Fibroblast of the aortic adventitia (primary cell): ENCODE results near the gene ALPG. TPM values are rescaled to one million over a fixed set of nuclear protein-coding genes. Genes with fewer than 3 reads are reported as not detected.
"Not testable (repeated sequence)": the region's sequence is repeated elsewhere in the genome, so short reads cannot be mapped to it uniquely, and the experiment has no call there.

Source experiments
- DNase-seq: peaks from one replicate; pipeline ENCODE4 v3.0.0-alpha.2; 2010; ENCODE audit warnings: low read depth
- H3K4me3 ChIP-seq: 2 replicates; pipeline ENCODE4 v1.5.1; 2011; ENCODE audit warnings: low read depth, mild to moderate bottlenecking, control low read depth, low read length, moderate library complexity
- total RNA-seq: library from RNA; depleted of rRNA; stranded (reverse); fragments of >200 nt; gene quantifications from 2 replicates; pipeline ENCODE4 v1.2.3, GENCODE V29; 2012; ENCODE audit warnings: low replicate concordance
- TF ChIP-seq, protein P1 (sequence below): IDR thresholded peaks from 2 replicates; pipeline ENCODE4 v1.5.1; 2011; ENCODE audit warnings: mild to moderate bottlenecking, low read length, control low read depth, inconsistent platforms; ENCODE audit not compliant: insufficient read depth

ALPG gene
- total RNA-seq, 1 donor = not detected

- DNase-seq = no peak
- TF ChIP-seq, protein P1, sequence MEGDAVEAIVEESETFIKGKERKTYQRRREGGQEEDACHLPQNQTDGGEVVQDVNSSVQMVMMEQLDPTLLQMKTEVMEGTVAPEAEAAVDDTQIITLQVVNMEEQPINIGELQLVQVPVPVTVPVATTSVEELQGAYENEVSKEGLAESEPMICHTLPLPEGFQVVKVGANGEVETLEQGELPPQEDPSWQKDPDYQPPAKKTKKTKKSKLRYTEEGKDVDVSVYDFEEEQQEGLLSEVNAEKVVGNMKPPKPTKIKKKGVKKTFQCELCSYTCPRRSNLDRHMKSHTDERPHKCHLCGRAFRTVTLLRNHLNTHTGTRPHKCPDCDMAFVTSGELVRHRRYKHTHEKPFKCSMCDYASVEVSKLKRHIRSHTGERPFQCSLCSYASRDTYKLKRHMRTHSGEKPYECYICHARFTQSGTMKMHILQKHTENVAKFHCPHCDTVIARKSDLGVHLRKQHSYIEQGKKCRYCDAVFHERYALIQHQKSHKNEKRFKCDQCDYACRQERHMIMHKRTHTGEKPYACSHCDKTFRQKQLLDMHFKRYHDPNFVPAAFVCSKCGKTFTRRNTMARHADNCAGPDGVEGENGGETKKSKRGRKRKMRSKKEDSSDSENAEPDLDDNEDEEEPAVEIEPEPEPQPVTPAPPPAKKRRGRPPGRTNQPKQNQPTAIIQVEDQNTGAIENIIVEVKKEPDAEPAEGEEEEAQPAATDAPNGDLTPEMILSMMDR = no peak
- no peak overlapping the region for H3K4me3 ChIP-seq
Measured at GRCh38 chr2:232447638-232448303, 41.1 kb downstream of the ALPG start.

DNA sequence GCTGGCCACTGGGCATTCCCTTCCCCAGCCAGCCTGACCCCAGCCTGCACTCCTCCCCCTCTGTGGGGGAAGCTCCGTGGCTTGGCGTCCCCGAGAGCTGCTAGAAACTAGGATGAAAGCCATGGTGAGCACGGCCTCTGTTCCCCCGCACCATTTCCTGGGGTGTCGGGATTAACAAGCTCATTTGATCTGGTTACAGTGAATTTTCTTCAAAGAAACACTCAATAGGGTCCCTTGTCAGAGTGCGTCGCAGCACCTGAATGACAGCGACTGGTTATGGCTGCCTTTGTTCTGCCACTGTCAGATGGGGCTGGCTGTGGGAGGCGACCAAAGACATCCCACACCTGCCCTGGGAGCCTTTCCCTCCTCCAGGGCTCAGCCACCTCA is 41.7 kb downstream of the ALPG start:
- no peak for DNase-seq
- H3K4me3 ChIP-seq = no peak overlapping the region
- TF ChIP-seq, protein P1 = no peak

GRCh38 chr2:232449964-232450363 is 43.3 kb downstream of the ALPG start:
- TF ChIP-seq, protein P1 = no peak
- no peak for DNase-seq
- no peak overlapping the region for H3K4me3 ChIP-seq

GRCh38 chr2:232451645-232452044 is 45.0 kb downstream of the ALPG start:
- not testable (repeated sequence) for H3K4me3 ChIP-seq, DNase-seq

GRCh38 chr2:232454630-232455029 is 48.0 kb downstream of the ALPG start:
- no peak overlapping the region for H3K4me3 ChIP-seq
- DNase-seq = no peak
- TF ChIP-seq, protein P1 = no peak

DNA sequence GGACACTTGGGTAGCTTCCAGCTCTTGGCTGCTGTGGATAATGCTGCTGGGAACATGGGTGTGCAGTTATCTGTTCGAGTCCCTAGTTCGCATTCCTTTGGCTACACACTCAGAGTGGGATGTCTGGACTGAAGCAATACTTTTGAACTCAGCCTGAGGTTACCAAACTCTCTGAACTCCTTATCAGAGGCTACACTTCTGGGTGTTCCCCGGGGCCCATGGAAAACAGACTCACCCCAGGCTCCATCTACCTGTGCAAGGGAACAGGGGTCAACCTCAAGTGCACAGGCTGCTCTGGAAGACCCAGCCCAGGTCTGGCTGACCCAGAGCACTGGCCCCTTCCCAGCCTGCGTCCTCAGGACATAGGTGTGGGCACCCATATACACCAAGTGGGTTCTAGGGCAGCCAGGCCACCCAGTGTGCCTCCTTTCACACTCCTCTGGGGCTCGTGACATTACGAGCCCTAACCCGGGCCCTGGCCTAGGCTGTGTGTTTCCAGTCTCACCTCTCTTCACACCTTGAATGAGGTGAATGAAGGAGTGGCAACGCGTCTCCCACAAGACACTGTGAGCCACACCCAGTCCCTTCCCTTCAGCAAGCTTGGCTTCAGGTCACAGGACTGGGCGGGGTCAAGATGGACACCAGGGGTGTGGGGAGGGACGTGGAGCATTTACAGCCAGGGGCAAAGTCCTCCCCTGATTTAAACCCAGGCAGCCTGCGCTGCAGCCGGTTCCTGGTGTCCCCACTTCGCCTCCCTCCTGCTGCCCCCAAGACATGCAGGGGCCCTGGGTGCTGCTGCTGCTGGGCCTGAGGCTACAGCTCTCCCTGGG is 49.0 kb downstream of the ALPG start, which contains the start of gene ALPI:
TSS of gene ALPI (plus strand) at position 728 of the 830 bp plus-strand sequence. CDS start at position 775, 47 bp downstream.
- TF ChIP-seq, protein P1 = no peak
- H3K4me3 ChIP-seq = no peak within 1 kb of the TSS
- no peak for DNase-seq
